HepG2 (cell line): Measurements from ENCODE around the gene ADGRV1. TPM values are rescaled to one million over a fixed set of nuclear protein-coding genes. Genes with fewer than 3 reads are reported as not detected.

Experiments
- ATAC-seq: fragments of 200-7000 bp; cut with Tn5 transposase; 3 replicates; pipeline ENCODE4 v1.9.1; 2020; ENCODE audit warnings: mild to moderate bottlenecking, moderate library complexity
- BruUV-seq: library from RNA; stranded (reverse); fragments of 400-500 nt; replicated peaks from 2 replicates; lab custom pipeline; 2021; lab: Mats Ljungman, UMichigan
- CTCF ChIA-PET: fragments of 300-600 bp; formaldehyde crosslinking; extraction: SDS; loops from one replicate; lab custom pipeline; 2021; ENCODE audit warnings: low total read pairs, inconsistent platforms, low intra/inter-chr PET ratio; lab: Yijun Ruan, JAX
- POLR2A ChIA-PET: fragments of 350-600 bp; sonication (Branson Sonifier 250); formaldehyde crosslinking; loops from one replicate; lab custom pipeline; 2020; ENCODE audit warnings: antibody characterized with exemption, inconsistent platforms; lab: Yijun Ruan, JAX
- DNase-seq: peaks from one replicate; pipeline ENCODE4 v3.0.0-alpha.2; 2015; ENCODE audit warnings: low spot score
- FAIRE-seq: peaks from 3 replicates; lab custom pipeline; 2011; peaks lifted over from hg19 to GRCh38; lab: Jason Lieb, UNC
- H2AFZ ChIP-seq: one replicate; pipeline ENCODE4 v1.6.1; 2011; ENCODE audit warnings: low read length, inconsistent platforms
- H3K27ac ChIP-seq: fragments of 300-600 bp; 3 replicates; pipeline ENCODE4 v1.8.0; 2011; ENCODE audit warnings: mixed run types, mild to moderate bottlenecking, mixed read lengths, low read length, inconsistent platforms; ENCODE audit not compliant: insufficient read depth; ENCODE audit errors: extremely low read length
- H3K27me3 ChIP-seq, 2 experiments: fragments of 200-600 bp in 1 of 2; 2 replicates in 1 of 2; 3 replicates in 1 of 2; pipeline versions ENCODE4 v1.6.0 to v1.8.0; 2011; ENCODE audit warnings: low read length in 2 of 2, mild to moderate bottlenecking in 2 of 2, moderate library complexity in 2 of 2, inconsistent platforms in 1 of 2; ENCODE audit not compliant: insufficient read depth in 2 of 2, control insufficient read depth in 1 of 2
- H3K36me3 ChIP-seq, 2 experiments: fragments of 200-600 bp in 1 of 2; replicated peaks in 1 of 2; 2 replicates in 1 of 2; 3 replicates in 1 of 2; pipeline versions ENCODE4 v1.5.1 to v1.8.0; 2011; ENCODE audit warnings: low read length in 2 of 2, inconsistent platforms in 1 of 2; ENCODE audit not compliant: insufficient read depth in 2 of 2, control insufficient read depth in 1 of 2
- H3K4me1 ChIP-seq: 2 replicates; pipeline ENCODE4 v1.5.1; 2012; ENCODE audit warnings: low read length, inconsistent platforms; ENCODE audit not compliant: insufficient read depth
- H3K4me2 ChIP-seq: 2 replicates; pipeline ENCODE4 v1.6.0; 2011; ENCODE audit warnings: low read depth, low read length, inconsistent platforms
- H3K4me3 ChIP-seq, 3 experiments: fragments of 200-600 bp in 1 of 3; sonication (generic), shearing (Covaris generic) in 1 of 3; replicated peaks in 1 of 3; 2 replicates each; pipeline ENCODE4 v1.5.1; 2011 to 2016; ENCODE audit warnings: low read length in 3 of 3, inconsistent platforms in 2 of 3, low read depth in 2 of 3, mild to moderate bottlenecking in 2 of 3, control low read depth in 1 of 3, mixed read lengths in 1 of 3; ENCODE audit not compliant: insufficient read depth in 1 of 3
- H3K79me2 ChIP-seq: one replicate; pipeline ENCODE4 v1.6.1; 2011; ENCODE audit warnings: low read length, inconsistent platforms; ENCODE audit not compliant: insufficient read depth
- H3K9ac ChIP-seq: 2 replicates; pipeline ENCODE4 v1.6.0; 2011; ENCODE audit warnings: mild to moderate bottlenecking, low read depth, low read length, inconsistent platforms; ENCODE audit not compliant: insufficient read depth
- H3K9me3 ChIP-seq: 2 replicates; pipeline ENCODE4 v1.5.1; 2012; ENCODE audit warnings: mild to moderate bottlenecking, low read length
- H4K20me1 ChIP-seq: 2 replicates; pipeline ENCODE4 v1.6.0; 2011; ENCODE audit warnings: inconsistent platforms, mild to moderate bottlenecking, low read length, moderate library complexity; ENCODE audit not compliant: insufficient read depth
- CBX2 ChIP-seq, 2 experiments: fragments of 200-600 bp in 1 of 2; sonication (generic); formaldehyde crosslinking in 1 of 2; IDR thresholded peaks; 2 replicates each; pipeline versions ENCODE4 v1.7.0 to v1.8.1; 2018 to 2022; ENCODE audit warnings: low read depth in 2 of 2, low read length in 1 of 2, mild to moderate bottlenecking in 1 of 2, missing genetic modification reagents in 1 of 2
- FOXJ3 ChIP-seq: sonication (generic); formaldehyde crosslinking; IDR thresholded peaks from 2 replicates; pipeline ENCODE4 v1.4.0; 2020; ENCODE audit warnings: missing genetic modification reagents, mild to moderate bottlenecking, borderline replicate concordance
- PRMT3 ChIP-seq: sonication (generic); formaldehyde crosslinking; IDR thresholded peaks from 2 replicates; pipeline ENCODE4 v1.8.1; 2022; ENCODE audit warnings: low read depth, mild to moderate bottlenecking, moderate library complexity, missing genetic modification reagents, borderline replicate concordance
- REXO4 ChIP-seq: sonication (generic); formaldehyde crosslinking; IDR thresholded peaks from 2 replicates; pipeline ENCODE4 v1.8.0; 2022; ENCODE audit warnings: missing genetic modification reagents, mild to moderate bottlenecking, borderline replicate concordance
- ZBED4 ChIP-seq: sonication (generic); formaldehyde crosslinking; IDR thresholded peaks from 2 replicates; pipeline ENCODE4 v1.4.0; 2020; ENCODE audit warnings: missing genetic modification reagents, borderline replicate concordance
- ZBTB25 ChIP-seq: IDR thresholded peaks from 2 replicates; pipeline ENCODE4 v1.6.1; 2018; ENCODE audit warnings: missing genetic modification reagents
- ZFP36 ChIP-seq: fragments of 150-350 bp; IDR thresholded peaks from 2 replicates; pipeline ENCODE4 v1.6.1; 2018; ENCODE audit warnings: borderline replicate concordance, low read length, low read depth; ENCODE audit not compliant: partially characterized antibody
- ZFP37 ChIP-seq: sonication (generic); formaldehyde crosslinking; IDR thresholded peaks from 2 replicates; pipeline ENCODE4 v1.4.0; 2020; ENCODE audit warnings: missing genetic modification reagents, borderline replicate concordance
- ZGPAT ChIP-seq: IDR thresholded peaks from 2 replicates; pipeline ENCODE4 v1.6.1; 2016; ENCODE audit warnings: mild to moderate bottlenecking
- ZNF225 ChIP-seq: sonication (generic); formaldehyde crosslinking; IDR thresholded peaks from 2 replicates; pipeline ENCODE4 v1.4.0; 2020; ENCODE audit warnings: mild to moderate bottlenecking, missing genetic modification reagents
- ZNF317 ChIP-seq: sonication (generic); formaldehyde crosslinking; IDR thresholded peaks from 2 replicates; pipeline ENCODE4 v1.5.0; 2020; ENCODE audit warnings: mild to moderate bottlenecking, missing genetic modification reagents
- ZNF556 ChIP-seq: sonication (generic); formaldehyde crosslinking; IDR thresholded peaks from 2 replicates; pipeline ENCODE4 v1.4.0; 2020; ENCODE audit warnings: mild to moderate bottlenecking, missing genetic modification reagents, borderline replicate concordance
- ZNF839 ChIP-seq: sonication (generic); formaldehyde crosslinking; IDR thresholded peaks from 2 replicates; pipeline ENCODE4 v1.4.0; 2020; ENCODE audit warnings: missing genetic modification reagents, mild to moderate bottlenecking, borderline replicate concordance
- WGBS: methylation state at CpG from one replicate; pipeline ENCODE4 v1.1.6; 2017; ENCODE audit warnings: low lambda C conversion rate; 5-methylcytosine and 5-hydroxymethylcytosine counted together
- in situ Hi-C: cut with HindIII; loops from 2 replicates; pipeline ENCODE4 v1.10.0; 2017; ENCODE audit warnings: low pct_unique_long_range_greater_than_20kb; ENCODE audit not compliant: extremely low pct_ligation_motif_present
- intact Hi-C: fragments of 100-400 bp; cut with micrococcal nuclease; formaldehyde crosslinking; loops from one replicate; pipeline ENCODE4 v1.10.0; 2022; ENCODE audit not compliant: unreplicated experiment
- polyA plus RNA-seq, 8 experiments: library from polyadenylated mRNA; depleted of rRNA in 3 of 8; stranded (reverse) in 7 of 8; unstranded in 1 of 8; fragments of >200 nt; fragmentation: Illumina TruSeq in 4 of 8; extraction: Trizol in 4 of 8; gene quantifications; 2 replicates each; pipeline versions ENCODE4 v1.2.1 to v1.2.3, GENCODE V29; 2011 to 2016; ENCODE audit warnings: low read depth in 4 of 8, missing spikeins in 1 of 8, mixed read lengths in 1 of 8; ENCODE audit not compliant: insufficient read depth in 1 of 8
- total RNA-seq, 5 experiments: library from RNA; depleted of rRNA; stranded (reverse); fragments of >200 nt; fragmentation: Illumina TruSeq; extraction: Trizol; gene quantifications; 2 replicates each; pipeline ENCODE4 v1.2.3, GENCODE V29; 2016; ENCODE audit warnings: low read depth in 1 of 5

ADGRV1 gene
- total and polyA plus RNA-seq, 2 of the 13 experiments (the other 11 are each of a cell fraction or from before 2014, with no cell fraction given): 1.7 to 3.9 TPM

- TF ChIP-seq ZGPAT (no peak), REXO4 (CRISPR knock-in tag) (no peak), ZNF225 (CRISPR knock-in tag) (no peak)
Observed at GRCh38 chr5:90655423-90655822, 96.8 kb downstream of the ADGRV1 start (continued).

- ChIA-PET POLR2A (no interaction called here), CTCF (no interaction called here)
- Histone ChIP-seq H4K20me1 (no peaks in the 10 kb centered on the region), H3K36me3 (no peaks in the 10 kb centered on the region), H3K9me3 (no peaks in the 10 kb centered on the region), H3K9ac (no peak overlapping the region), H2AFZ (no peak overlapping the region), H3K4me1 (no peaks in the 10 kb centered on the region)
- no peak for TF ChIP-seq CBX2 (IDR thresholded peaks at IDR 0.05; ENCODE audit: low read depth, low read length)
- TF ChIP-seq CBX2 (CRISPR knock-in tag; IDR thresholded peaks at IDR 0.05; ENCODE audit: low read depth): no peak
- no peak for TF ChIP-seq ZNF556 (CRISPR knock-in tag)
- no peak for TF ChIP-seq ZNF839
- TF ChIP-seq ZBED4 (CRISPR knock-in tag): no peak
- no peak for TF ChIP-seq ZBTB25 (CRISPR knock-in tag)
- no peak for TF ChIP-seq ZNF317
- no peak for TF ChIP-seq ZFP36
- TF ChIP-seq PRMT3 (CRISPR knock-in tag): no peak
- TF ChIP-seq ZFP37 (CRISPR knock-in tag): no peak
- TF ChIP-seq FOXJ3 (CRISPR knock-in tag): no peak
- TF ChIP-seq, all 625 proteins: peak for 0
- Histone ChIP-seq H3K27ac (no peak overlapping the region), H3K4me3 (no peak overlapping the region), H3K4me2 (no peak overlapping the region), H3K27me3 (no peaks in the 10 kb centered on the region), H3K79me2 (no peaks in the 10 kb centered on the region)
- DNase-seq (no peak), FAIRE-seq (no peak), ATAC-seq (no peak)
- in situ Hi-C loops: no loop called here
- WGBS: 4% methylated on average over 4 of the region's 4 CpGs
- intact Hi-C loops: no loop called here
- BruUV-seq: no TSS peak
Observed at GRCh38 chr5:90657030-90657429, 98.4 kb downstream of the ADGRV1 start.
